Suppressor macrophage treated with lipopolysaccharide for 1 hour (primary cell): Measurements from ENCODE around the gene SELPLG.
"Not testable (repeated sequence)": the region's sequence is repeated elsewhere in the genome, so short reads cannot be mapped to it uniquely, and the experiment has no call there.

Source experiments
- DNase-seq, 3 donors: peaks; one replicate each; pipeline ENCODE4 v3.0.0-alpha.2; 2020 to 2022

Gene SELPLG

GRCh38 chr12:108633534-108634248, at the start of gene SELPLG:
SELPLG (minus strand) TSS chr12:108633894; CDS start chr12:108624307, 9,587 bp downstream.
- peak; percentile 94 to 96 (median 96) for DNase-seq

- DNase-seq: no peak
These were observed 47.6 kb upstream of the SELPLG start for GRCh38 chr12:108681317-108681716.

GRCh38 chr12:108679106-108679681, 45.5 kb upstream of the SELPLG start:
- DNase-seq: no peak

GRCh38 chr12:108678104-108678730, 44.5 kb upstream of the SELPLG start:
- no peak for DNase-seq

- DNase-seq: no peak
These were observed 43.7 kb upstream of the SELPLG start for GRCh38 chr12:108677381-108677780.

GRCh38 chr12:108676707-108677106, 43.0 kb upstream of the SELPLG start:
- no peak for DNase-seq

- DNase-seq: no peak
These were observed 42.1 kb upstream of the SELPLG start for GRCh38 chr12:108675792-108676191.

- DNase-seq: no peak
These were observed 38.4 kb upstream of the SELPLG start for GRCh38 chr12:108672054-108672453.

GRCh38 chr12:108671110-108671509, 37.4 kb upstream of the SELPLG start:
- DNase-seq: no peak

GRCh38 chr12:108670066-108670631, 36.5 kb upstream of the SELPLG start:
- DNase-seq: no peak

GRCh38 chr12:108668542-108668941, 34.8 kb upstream of the SELPLG start:
- no peak for DNase-seq

- no peak for DNase-seq
These were observed 34.4 kb upstream of the SELPLG start for GRCh38 chr12:108668063-108668462.

GRCh38 chr12:108667349-108667748, 33.7 kb upstream of the SELPLG start:
- peak; percentile 29 to 63 (median 44) for DNase-seq

- DNase-seq: no peak
These were observed 32.7 kb upstream of the SELPLG start for GRCh38 chr12:108666401-108666881.

- DNase-seq: no peak
These were observed 32.0 kb upstream of the SELPLG start for GRCh38 chr12:108665608-108666202.

GRCh38 chr12:108664338-108665258, 30.9 kb upstream of the SELPLG start:
- peak; percentile 91 to 97 (median 96) for DNase-seq

- no peak for DNase-seq
These were observed 29.8 kb upstream of the SELPLG start for GRCh38 chr12:108663324-108664015.

- DNase-seq: not testable (repeated sequence)
These were observed 24.4 kb upstream of the SELPLG start for GRCh38 chr12:108658115-108658514.

GRCh38 chr12:108657130-108657745, 23.5 kb upstream of the SELPLG start:
- no peak for DNase-seq

GRCh38 chr12:108656247-108656646, 22.6 kb upstream of the SELPLG start:
- not testable (repeated sequence) for DNase-seq

GRCh38 chr12:108655812-108656175, 22.1 kb upstream of the SELPLG start:
- DNase-seq: not testable (repeated sequence)
